Cardiac muscle cell (in vitro differentiated cells and primary cell): ENCODE measurements around the gene SLC37A4. TPM values are rescaled to one million over a fixed set of nuclear protein-coding genes. Genes with fewer than 3 reads are reported as not detected.

ENCODE experiments used
- DNase-seq, 2 donors: peaks; one replicate each; pipeline versions ENCODE4 v3.0.0 to v3.0.0-alpha.2; 2010 to 2017; ENCODE audit warnings: low read depth in 1 of 2, low spot score in 1 of 2
- H3K27ac ChIP-seq: fragments of 200-600 bp; sonication (generic); 2 replicates; pipeline ENCODE4 v1.5.1; 2016
- H3K27me3 ChIP-seq: fragments of 200-600 bp; sonication (generic); 2 replicates; pipeline ENCODE4 v1.6.0; 2016; ENCODE audit warnings: control low read depth
- H3K36me3 ChIP-seq: fragments of 200-600 bp; sonication (generic); 2 replicates; pipeline ENCODE4 v1.5.1; 2016; ENCODE audit warnings: control low read depth
- H3K4me1 ChIP-seq: fragments of 200-600 bp; sonication (generic); 2 replicates; pipeline ENCODE4 v1.8.1; 2017; ENCODE audit warnings: low read depth, mild to moderate bottlenecking, mixed run types
- H3K4me3 ChIP-seq: fragments of 200-600 bp; sonication (generic); 2 replicates; pipeline ENCODE4 v1.5.1; 2016; ENCODE audit warnings: mild to moderate bottlenecking
- H3K9me3 ChIP-seq: fragments of 200-600 bp; sonication (generic); 2 replicates; pipeline ENCODE4 v1.5.1; 2017; ENCODE audit warnings: low read depth, mild to moderate bottlenecking, control low read depth
- CTCF ChIP-seq: IDR thresholded peaks from 2 replicates; pipeline ENCODE4 v1.5.1; 2012; ENCODE audit warnings: low read depth, mild to moderate bottlenecking, low read length
- polyA plus RNA-seq: library from polyadenylated mRNA; unstranded; fragments of >200 nt; fragmentation: Nextera tagmentation; extraction: Ambion mirVana; gene quantifications from 2 replicates; pipeline ENCODE4 v1.2.1, GENCODE V29; 2016
- total RNA-seq: library from RNA; depleted of rRNA; stranded (reverse); fragments of >200 nt; gene quantifications from 2 replicates; pipeline ENCODE4 v1.2.3, GENCODE V29; 2016

SLC37A4 gene
- total and polyA plus RNA-seq, 2 experiments from 2014 or later = 36.7 to 41.4 TPM

GRCh38 chr11:119014209-119014924 lies 16.3 kb downstream of the SLC37A4 start:
- peak overlapping the region; percentile 24 for H3K27ac ChIP-seq
- no peak for DNase-seq
- no peak for TF ChIP-seq CTCF
- peaks cover 8% of the 10 kb centered on the region for H3K4me1 ChIP-seq
- no peaks in the 10 kb centered on the region for H3K27me3 ChIP-seq
- no peaks in the 10 kb centered on the region for H3K9me3 ChIP-seq
- H3K36me3 ChIP-seq = peaks cover 41% of the 10 kb centered on the region
- no peak overlapping the region for H3K4me3 ChIP-seq

- DNase-seq = no peak
- no peak overlapping the region for H3K27ac ChIP-seq
- H3K4me3 ChIP-seq = no peak overlapping the region
- H3K4me1 ChIP-seq = peaks cover 8% of the 10 kb centered on the region
- H3K36me3 ChIP-seq = peaks cover 42% of the 10 kb centered on the region
- H3K27me3 ChIP-seq = no peaks in the 10 kb centered on the region
- H3K9me3 ChIP-seq = no peaks in the 10 kb centered on the region
- no peak for TF ChIP-seq CTCF
Observed at GRCh38 chr11:119012629-119013170, 18.0 kb downstream of the SLC37A4 start.

- Histone ChIP-seq H3K9me3 (no peaks in the 10 kb centered on the region), H3K27ac (no peak overlapping the region), H3K4me1 (peaks cover under 1% of the 10 kb centered on the region), H3K27me3 (no peaks in the 10 kb centered on the region), H3K36me3 (peaks cover 43% of the 10 kb centered on the region), H3K4me3 (no peak overlapping the region)
- no peak for TF ChIP-seq CTCF
- no peak for DNase-seq
Observed at GRCh38 chr11:119011476-119012053, 19.1 kb downstream of the SLC37A4 start.

- no peak for TF ChIP-seq CTCF
- peaks cover 15% of the 10 kb centered on the region for H3K36me3 ChIP-seq
- H3K27ac ChIP-seq = no peak overlapping the region
- no peaks in the 10 kb centered on the region for H3K9me3 ChIP-seq
- no peak for DNase-seq
- no peak overlapping the region for H3K4me3 ChIP-seq
- no peaks in the 10 kb centered on the region for H3K4me1 ChIP-seq
- no peaks in the 10 kb centered on the region for H3K27me3 ChIP-seq
Observed at GRCh38 chr11:119006656-119007055, 24.0 kb downstream of the SLC37A4 start.

- no peak overlapping the region for H3K27ac ChIP-seq
Observed at GRCh38 chr11:119000906-119001305, 29.8 kb downstream of the SLC37A4 start.

More at GRCh38 chr11:119000906-119001305, 29.8 kb downstream of the SLC37A4 start:
- peaks cover 24% of the 10 kb centered on the region for H3K36me3 ChIP-seq
- H3K4me3 ChIP-seq = no peak overlapping the region
- H3K9me3 ChIP-seq = no peaks in the 10 kb centered on the region
- no peaks in the 10 kb centered on the region for H3K4me1 ChIP-seq
- no peak for TF ChIP-seq CTCF
- no peaks in the 10 kb centered on the region for H3K27me3 ChIP-seq
- no peak for DNase-seq
